ENCODE measurements around the gene COL28A1. TPM values are rescaled to one million over a fixed set of nuclear protein-coding genes. Genes with fewer than 3 reads are reported as not detected.

Gene COL28A1
- total and polyA plus RNA-seq, 2 experiments from 2014 or later: 0.31 to 0.70 TPM

DNA sequence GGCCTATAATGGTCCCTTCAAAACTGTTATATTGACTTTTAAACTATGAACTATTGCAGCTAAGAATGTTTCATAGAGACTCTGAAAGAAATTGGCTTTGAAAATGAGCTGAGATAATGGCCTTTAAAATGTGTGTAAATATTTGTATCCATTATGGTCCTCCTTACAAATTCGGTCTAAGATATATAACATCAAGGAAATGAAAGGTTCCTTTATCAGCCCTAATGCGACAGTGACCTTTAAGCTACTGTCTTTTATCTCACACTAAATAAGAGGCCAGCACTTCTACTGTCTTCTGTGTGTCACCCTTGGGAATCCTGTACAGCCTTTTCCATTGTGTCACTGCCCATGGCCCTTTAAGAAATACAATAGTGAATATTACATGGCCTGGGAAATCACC is 19.5 kb downstream of the COL28A1 start:
- no peak overlapping the region for H3K27ac ChIP-seq (ENCODE audit: low read depth)
- H3K4me3 ChIP-seq: no peak overlapping the region
- H3K27me3 Mint-ChIP-seq (ENCODE audit: insufficient read depth, low read depth, poor library complexity): no peaks in the 10 kb centered on the region
- no peaks in the 10 kb centered on the region for H3K79me2 ChIP-seq (replicated peaks; ENCODE audit: insufficient read depth)
- H3K36me3 Mint-ChIP-seq (ENCODE audit: low read depth): no peaks in the 10 kb centered on the region
- H3K4me2 ChIP-seq: no peak overlapping the region
- H3K27ac Mint-ChIP-seq: no peak overlapping the region
- no peak for ATAC-seq
- H3K4me1 ChIP-seq (ENCODE audit: insufficient read depth): no peaks in the 10 kb centered on the region
- no peak for DNase-seq (ENCODE audit: low spot score)
- H4K20me1 ChIP-seq (replicated peaks; ENCODE audit: insufficient read depth): no peaks in the 10 kb centered on the region
- no peaks in the 10 kb centered on the region for H3K27me3 ChIP-seq (ENCODE audit: insufficient read depth)
- no peak overlapping the region for H3K4me3 Mint-ChIP-seq
- H3K36me3 ChIP-seq (ENCODE audit: insufficient read depth): no peaks in the 10 kb centered on the region
- H2AFZ ChIP-seq: no peak overlapping the region
- no peaks in the 10 kb centered on the region for H3F3A ChIP-seq (replicated peaks; ENCODE audit: low read depth)
- no peaks in the 10 kb centered on the region for H3K9me3 Mint-ChIP-seq
- H3K4me1 Mint-ChIP-seq: peaks cover 9% of the 10 kb centered on the region; the same call in 2 of the 3 replicates
- TF ChIP-seq STAT1 (IDR thresholded peaks at IDR 0.05; ENCODE audit: unreplicated experiment) (no peak), ZNF331 (CRISPR knock-in tag; IDR thresholded peaks at IDR 0.05; ENCODE audit: low read depth) (no peak), NANOG (IDR thresholded peaks at IDR 0.05; ENCODE audit: borderline replicate concordance) (no peak), EZH2phosphoT487 (IDR thresholded peaks at IDR 0.05; ENCODE audit: unreplicated experiment) (no peak)
- TF ChIP-seq, protein P1, sequence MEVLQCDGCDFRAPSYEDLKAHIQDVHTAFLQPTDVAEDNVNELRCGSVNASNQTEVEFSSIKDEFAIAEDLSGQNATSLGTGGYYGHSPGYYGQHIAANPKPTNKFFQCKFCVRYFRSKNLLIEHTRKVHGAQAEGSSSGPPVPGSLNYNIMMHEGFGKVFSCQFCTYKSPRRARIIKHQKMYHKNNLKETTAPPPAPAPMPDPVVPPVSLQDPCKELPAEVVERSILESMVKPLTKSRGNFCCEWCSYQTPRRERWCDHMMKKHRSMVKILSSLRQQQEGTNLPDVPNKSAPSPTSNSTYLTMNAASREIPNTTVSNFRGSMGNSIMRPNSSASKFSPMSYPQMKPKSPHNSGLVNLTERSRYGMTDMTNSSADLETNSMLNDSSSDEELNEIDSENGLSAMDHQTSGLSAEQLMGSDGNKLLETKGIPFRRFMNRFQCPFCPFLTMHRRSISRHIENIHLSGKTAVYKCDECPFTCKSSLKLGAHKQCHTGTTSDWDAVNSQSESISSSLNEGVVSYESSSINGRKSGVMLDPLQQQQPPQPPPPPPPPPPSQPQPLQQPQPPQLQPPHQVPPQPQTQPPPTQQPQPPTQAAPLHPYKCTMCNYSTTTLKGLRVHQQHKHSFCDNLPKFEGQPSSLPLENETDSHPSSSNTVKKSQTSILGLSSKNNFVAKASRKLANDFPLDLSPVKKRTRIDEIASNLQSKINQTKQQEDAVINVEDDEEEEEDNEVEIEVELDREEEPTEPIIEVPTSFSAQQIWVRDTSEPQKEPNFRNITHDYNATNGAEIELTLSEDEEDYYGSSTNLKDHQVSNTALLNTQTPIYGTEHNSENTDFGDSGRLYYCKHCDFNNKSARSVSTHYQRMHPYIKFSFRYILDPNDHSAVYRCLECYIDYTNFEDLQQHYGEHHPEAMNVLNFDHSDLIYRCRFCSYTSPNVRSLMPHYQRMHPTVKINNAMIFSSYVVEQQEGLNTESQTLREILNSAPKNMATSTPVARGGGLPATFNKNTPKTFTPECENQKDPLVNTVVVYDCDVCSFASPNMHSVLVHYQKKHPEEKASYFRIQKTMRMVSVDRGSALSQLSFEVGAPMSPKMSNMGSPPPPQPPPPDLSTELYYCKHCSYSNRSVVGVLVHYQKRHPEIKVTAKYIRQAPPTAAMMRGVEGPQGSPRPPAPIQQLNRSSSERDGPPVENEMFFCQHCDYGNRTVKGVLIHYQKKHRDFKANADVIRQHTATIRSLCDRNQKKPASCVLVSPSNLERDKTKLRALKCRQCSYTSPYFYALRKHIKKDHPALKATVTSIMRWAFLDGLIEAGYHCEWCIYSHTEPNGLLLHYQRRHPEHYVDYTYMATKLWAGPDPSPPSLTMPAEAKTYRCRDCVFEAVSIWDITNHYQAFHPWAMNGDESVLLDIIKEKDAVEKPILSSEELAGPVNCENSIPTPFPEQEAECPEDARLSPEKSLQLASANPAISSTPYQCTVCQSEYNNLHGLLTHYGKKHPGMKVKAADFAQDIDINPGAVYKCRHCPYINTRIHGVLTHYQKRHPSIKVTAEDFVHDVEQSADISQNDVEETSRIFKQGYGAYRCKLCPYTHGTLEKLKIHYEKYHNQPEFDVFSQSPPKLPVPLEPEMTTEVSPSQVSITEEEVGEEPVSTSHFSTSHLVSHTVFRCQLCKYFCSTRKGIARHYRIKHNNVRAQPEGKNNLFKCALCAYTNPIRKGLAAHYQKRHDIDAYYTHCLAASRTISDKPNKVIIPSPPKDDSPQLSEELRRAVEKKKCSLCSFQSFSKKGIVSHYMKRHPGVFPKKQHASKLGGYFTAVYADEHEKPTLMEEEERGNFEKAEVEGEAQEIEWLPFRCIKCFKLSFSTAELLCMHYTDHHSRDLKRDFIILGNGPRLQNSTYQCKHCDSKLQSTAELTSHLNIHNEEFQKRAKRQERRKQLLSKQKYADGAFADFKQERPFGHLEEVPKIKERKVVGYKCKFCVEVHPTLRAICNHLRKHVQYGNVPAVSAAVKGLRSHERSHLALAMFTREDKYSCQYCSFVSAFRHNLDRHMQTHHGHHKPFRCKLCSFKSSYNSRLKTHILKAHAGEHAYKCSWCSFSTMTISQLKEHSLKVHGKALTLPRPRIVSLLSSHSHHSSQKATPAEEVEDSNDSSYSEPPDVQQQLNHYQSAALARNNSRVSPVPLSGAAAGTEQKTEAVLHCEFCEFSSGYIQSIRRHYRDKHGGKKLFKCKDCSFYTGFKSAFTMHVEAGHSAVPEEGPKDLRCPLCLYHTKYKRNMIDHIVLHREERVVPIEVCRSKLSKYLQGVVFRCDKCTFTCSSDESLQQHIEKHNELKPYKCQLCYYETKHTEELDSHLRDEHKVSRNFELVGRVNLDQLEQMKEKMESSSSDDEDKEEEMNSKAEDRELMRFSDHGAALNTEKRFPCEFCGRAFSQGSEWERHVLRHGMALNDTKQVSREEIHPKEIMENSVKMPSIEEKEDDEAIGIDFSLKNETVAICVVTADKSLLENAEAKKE (CRISPR knock-in tag; IDR thresholded peaks at IDR 0.05): no peak
- TF ChIP-seq, protein P2, sequence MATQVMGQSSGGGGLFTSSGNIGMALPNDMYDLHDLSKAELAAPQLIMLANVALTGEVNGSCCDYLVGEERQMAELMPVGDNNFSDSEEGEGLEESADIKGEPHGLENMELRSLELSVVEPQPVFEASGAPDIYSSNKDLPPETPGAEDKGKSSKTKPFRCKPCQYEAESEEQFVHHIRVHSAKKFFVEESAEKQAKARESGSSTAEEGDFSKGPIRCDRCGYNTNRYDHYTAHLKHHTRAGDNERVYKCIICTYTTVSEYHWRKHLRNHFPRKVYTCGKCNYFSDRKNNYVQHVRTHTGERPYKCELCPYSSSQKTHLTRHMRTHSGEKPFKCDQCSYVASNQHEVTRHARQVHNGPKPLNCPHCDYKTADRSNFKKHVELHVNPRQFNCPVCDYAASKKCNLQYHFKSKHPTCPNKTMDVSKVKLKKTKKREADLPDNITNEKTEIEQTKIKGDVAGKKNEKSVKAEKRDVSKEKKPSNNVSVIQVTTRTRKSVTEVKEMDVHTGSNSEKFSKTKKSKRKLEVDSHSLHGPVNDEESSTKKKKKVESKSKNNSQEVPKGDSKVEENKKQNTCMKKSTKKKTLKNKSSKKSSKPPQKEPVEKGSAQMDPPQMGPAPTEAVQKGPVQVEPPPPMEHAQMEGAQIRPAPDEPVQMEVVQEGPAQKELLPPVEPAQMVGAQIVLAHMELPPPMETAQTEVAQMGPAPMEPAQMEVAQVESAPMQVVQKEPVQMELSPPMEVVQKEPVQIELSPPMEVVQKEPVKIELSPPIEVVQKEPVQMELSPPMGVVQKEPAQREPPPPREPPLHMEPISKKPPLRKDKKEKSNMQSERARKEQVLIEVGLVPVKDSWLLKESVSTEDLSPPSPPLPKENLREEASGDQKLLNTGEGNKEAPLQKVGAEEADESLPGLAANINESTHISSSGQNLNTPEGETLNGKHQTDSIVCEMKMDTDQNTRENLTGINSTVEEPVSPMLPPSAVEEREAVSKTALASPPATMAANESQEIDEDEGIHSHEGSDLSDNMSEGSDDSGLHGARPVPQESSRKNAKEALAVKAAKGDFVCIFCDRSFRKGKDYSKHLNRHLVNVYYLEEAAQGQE (IDR thresholded peaks at IDR 0.05; ENCODE audit: unreplicated experiment): no peak
- TF ChIP-seq, protein P3, sequence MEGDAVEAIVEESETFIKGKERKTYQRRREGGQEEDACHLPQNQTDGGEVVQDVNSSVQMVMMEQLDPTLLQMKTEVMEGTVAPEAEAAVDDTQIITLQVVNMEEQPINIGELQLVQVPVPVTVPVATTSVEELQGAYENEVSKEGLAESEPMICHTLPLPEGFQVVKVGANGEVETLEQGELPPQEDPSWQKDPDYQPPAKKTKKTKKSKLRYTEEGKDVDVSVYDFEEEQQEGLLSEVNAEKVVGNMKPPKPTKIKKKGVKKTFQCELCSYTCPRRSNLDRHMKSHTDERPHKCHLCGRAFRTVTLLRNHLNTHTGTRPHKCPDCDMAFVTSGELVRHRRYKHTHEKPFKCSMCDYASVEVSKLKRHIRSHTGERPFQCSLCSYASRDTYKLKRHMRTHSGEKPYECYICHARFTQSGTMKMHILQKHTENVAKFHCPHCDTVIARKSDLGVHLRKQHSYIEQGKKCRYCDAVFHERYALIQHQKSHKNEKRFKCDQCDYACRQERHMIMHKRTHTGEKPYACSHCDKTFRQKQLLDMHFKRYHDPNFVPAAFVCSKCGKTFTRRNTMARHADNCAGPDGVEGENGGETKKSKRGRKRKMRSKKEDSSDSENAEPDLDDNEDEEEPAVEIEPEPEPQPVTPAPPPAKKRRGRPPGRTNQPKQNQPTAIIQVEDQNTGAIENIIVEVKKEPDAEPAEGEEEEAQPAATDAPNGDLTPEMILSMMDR (conservative IDR thresholded peaks at IDR 0.05; ENCODE audit: low read depth in 2 of 2): no peak
- H3K9me2 ChIP-seq (ENCODE audit: insufficient read depth): no peaks in the 10 kb centered on the region
